ENCODE data around the gene EXTL1.

GRCh38 chr1:26009796-26010447 lies 11.7 kb upstream of the EXTL1 start:
- TF ChIP-seq POLR2AphosphoS5 (IDR thresholded peaks at IDR 0.05; ENCODE audit: insufficient read depth in 1 of 2, low read depth in 1 of 2) (no peak), POLR2A (IDR thresholded peaks at IDR 0.05) (no peak), CTCF (IDR thresholded peaks at IDR 0.05) (no peak)

All from vagina (tissue), 2 donors.